Loucy (cell line): ENCODE data around the gene CD7.
A peak's percentile ranks its signal among the peaks of the same experiment; 100 is the strongest.

ENCODE experiments used
- H2AFZ ChIP-seq: fragments of 200-600 bp; sonication (generic); 2 replicates; pipeline ENCODE4 v1.6.0; 2016; ENCODE audit warnings: antibody characterized with exemption, mild to moderate bottlenecking, low read length, moderate library complexity
- H3F3A ChIP-seq: fragments of 200-600 bp; 2 replicates; pipeline ENCODE4 v1.6.0; 2016; ENCODE audit warnings: antibody characterized with exemption, low read depth, mild to moderate bottlenecking
- H3K27me3 ChIP-seq: fragments of 200-600 bp; sonication (generic); 2 replicates; pipeline ENCODE4 v1.6.1; 2014; ENCODE audit warnings: low read length, mild to moderate bottlenecking; ENCODE audit not compliant: insufficient read depth, poor library complexity, severe bottlenecking
- H3K36me3 ChIP-seq: fragments of 200-600 bp; sonication (generic); 2 replicates; pipeline ENCODE4 v1.6.1; 2016; ENCODE audit warnings: low read length; ENCODE audit not compliant: insufficient read depth
- H3K4me1 ChIP-seq: fragments of 200-600 bp; sonication (generic); 2 replicates; pipeline ENCODE4 v1.5.1; 2014; ENCODE audit warnings: low read length, mild to moderate bottlenecking; ENCODE audit not compliant: insufficient read depth, poor library complexity, severe bottlenecking
- H3K4me2 ChIP-seq: fragments of 200-600 bp; sonication (generic); 2 replicates; pipeline ENCODE4 v1.6.0; 2014; ENCODE audit warnings: antibody characterized with exemption, low read length, low read depth, mild to moderate bottlenecking; ENCODE audit not compliant: poor library complexity, severe bottlenecking
- H3K4me3 ChIP-seq: fragments of 200-600 bp; sonication (generic); 2 replicates; pipeline ENCODE4 v1.5.1; 2014; ENCODE audit warnings: low read length, mild to moderate bottlenecking, mixed read lengths; ENCODE audit not compliant: poor library complexity, severe bottlenecking
- H3K79me2 ChIP-seq: fragments of 200-600 bp; sonication (generic); 2 replicates; pipeline ENCODE4 v1.6.1; 2014; ENCODE audit warnings: low read length; ENCODE audit not compliant: insufficient read depth
- H3K9ac ChIP-seq: fragments of 200-600 bp; sonication (generic); 2 replicates; pipeline ENCODE4 v1.6.0; 2014; ENCODE audit warnings: mild to moderate bottlenecking, low read depth, low read length, moderate library complexity; ENCODE audit not compliant: poor library complexity, severe bottlenecking
- H3K9me2 ChIP-seq: fragments of 200-600 bp; sonication (generic); replicated peaks from 2 replicates; pipeline ENCODE4 v1.6.1; 2016; ENCODE audit warnings: low read depth, low read length, mixed read lengths
- H3K9me3 ChIP-seq: fragments of 200-600 bp; sonication (generic); 2 replicates; pipeline ENCODE4 v1.6.1; 2014; ENCODE audit warnings: mild to moderate bottlenecking, antibody characterized with exemption, low read length, low read depth; ENCODE audit not compliant: insufficient read depth
- H4K20me1 ChIP-seq: fragments of 200-600 bp; sonication (generic); 2 replicates; pipeline ENCODE4 v1.6.0; 2014; ENCODE audit warnings: antibody characterized with exemption, low read length, mild to moderate bottlenecking; ENCODE audit not compliant: insufficient read depth, poor library complexity, severe bottlenecking
- CTCF ChIP-seq: fragments of 200-600 bp; sonication (generic); conservative IDR thresholded peaks from 2 replicates; pipeline ENCODE4 v1.5.1; 2014; ENCODE audit warnings: mild to moderate bottlenecking, antibody characterized with exemption, low read length
- EZH2phosphoT487 ChIP-seq: fragments of 200-600 bp; IDR thresholded peaks from 2 replicates; pipeline ENCODE4 v1.6.1; 2018; ENCODE audit warnings: antibody characterized with exemption, mild to moderate bottlenecking, moderate library complexity, borderline replicate concordance

CD7 gene

GRCh38 chr17:82298538-82299421, 18.6 kb downstream of the CD7 start:
- Histone ChIP-seq H3K4me1 (peaks cover 80% of the 10 kb centered on the region), H3K4me2 (peak overlapping the region; percentile 99), H3F3A (peaks cover 13% of the 10 kb centered on the region)

GRCh38 chr17:82297714-82298537, 19.5 kb downstream of the CD7 start:
- TF ChIP-seq CTCF: no peak
- TF ChIP-seq EZH2phosphoT487: no peak
- peak overlapping the region; percentile 99 for H3K4me2 ChIP-seq
- peaks cover 13% of the 10 kb centered on the region for H3K79me2 ChIP-seq
- H3K4me3 ChIP-seq: peak overlapping the region; percentile 81
- no peaks in the 10 kb centered on the region for H3K36me3 ChIP-seq
- peaks cover 6% of the 10 kb centered on the region for H4K20me1 ChIP-seq
- H3F3A ChIP-seq: peaks cover 14% of the 10 kb centered on the region
- peak overlapping the region; percentile 58 for H2AFZ ChIP-seq
- H3K9me2 ChIP-seq: no peaks in the 10 kb centered on the region
- peaks cover 76% of the 10 kb centered on the region for H3K4me1 ChIP-seq
- no peaks in the 10 kb centered on the region for H3K27me3 ChIP-seq
- no peaks in the 10 kb centered on the region for H3K9me3 ChIP-seq
- H3K9ac ChIP-seq: peak overlapping the region; percentile 93

More at GRCh38 chr17:82298538-82299421, 18.6 kb downstream of the CD7 start:
- Histone ChIP-seq H3K4me3 (peak overlapping the region; percentile 81), H3K9me3 (no peaks in the 10 kb centered on the region), H3K9ac (peak overlapping the region; percentile 93), H3K36me3 (no peaks in the 10 kb centered on the region), H3K9me2 (no peaks in the 10 kb centered on the region), H3K27me3 (no peaks in the 10 kb centered on the region), H4K20me1 (peaks cover 3% of the 10 kb centered on the region), H2AFZ (peak overlapping the region; percentile 58; the same call in 1 of the 2 replicates), H3K79me2 (peaks cover 10% of the 10 kb centered on the region; the same call in 1 of the 2 replicates)
- TF ChIP-seq EZH2phosphoT487 (no peak), CTCF (no peak)

GRCh38 chr17:82297280-82297713, 20.1 kb downstream of the CD7 start:
- H3F3A ChIP-seq: peaks cover 14% of the 10 kb centered on the region
- H3K27me3 ChIP-seq: no peaks in the 10 kb centered on the region
- no peaks in the 10 kb centered on the region for H3K9me3 ChIP-seq
- no peak for TF ChIP-seq CTCF
- H3K36me3 ChIP-seq: no peaks in the 10 kb centered on the region
- H3K4me3 ChIP-seq: peak overlapping the region; percentile 81
- peak overlapping the region; percentile 93 for H3K9ac ChIP-seq
- H3K4me1 ChIP-seq: peaks cover 69% of the 10 kb centered on the region
- H2AFZ ChIP-seq: peak overlapping the region; percentile 58
- peak overlapping the region; percentile 99 for H3K4me2 ChIP-seq
- H3K9me2 ChIP-seq: no peaks in the 10 kb centered on the region
- H3K79me2 ChIP-seq: peaks cover 7% of the 10 kb centered on the region
- H4K20me1 ChIP-seq: peaks cover 6% of the 10 kb centered on the region
